ENCODE data around the gene TUBA8.
"Not testable (repeated sequence)": the region's sequence is repeated elsewhere in the genome, so short reads cannot be mapped to it uniquely, and the experiment has no call there.

Gene TUBA8

GRCh38 chr22:18136563-18137320 is 26.1 kb downstream of the TUBA8 start:
- no peak for DNase-seq

GRCh38 chr22:18141004-18141403 is 30.4 kb downstream of the TUBA8 start:
- not testable (repeated sequence) for DNase-seq

GRCh38 chr22:18144105-18144504 is 33.5 kb downstream of the TUBA8 start:
- DNase-seq, result no peak

GRCh38 chr22:18145676-18146388 is 35.2 kb downstream of the TUBA8 start:
- DNase-seq, result no peak

GRCh38 chr22:18146389-18146753 is 35.8 kb downstream of the TUBA8 start:
- DNase-seq, result no peak

- no peak for DNase-seq
Measured at GRCh38 chr22:18147791-18148190, 37.2 kb downstream of the TUBA8 start.

GRCh38 chr22:18148293-18148965 is 37.8 kb downstream of the TUBA8 start:
- DNase-seq, result no peak

- DNase-seq, result peak; percentile 29
Measured at GRCh38 chr22:18152519-18152918, 41.9 kb downstream of the TUBA8 start.

- no peak for DNase-seq
Measured at GRCh38 chr22:18154821-18155390, 44.3 kb downstream of the TUBA8 start.

- DNase-seq, result not testable (repeated sequence)
Measured at GRCh38 chr22:18155546-18155945, 44.9 kb downstream of the TUBA8 start.

GRCh38 chr22:18156878-18157713 is 46.5 kb downstream of the TUBA8 start:
- no peak for DNase-seq

GRCh38 chr22:18157714-18158028 is 47.1 kb downstream of the TUBA8 start:
- DNase-seq, result no peak

- not testable (repeated sequence) for DNase-seq
Measured at GRCh38 chr22:18160641-18161040, 50.0 kb downstream of the TUBA8 start.

- not testable (repeated sequence) for DNase-seq
Measured at GRCh38 chr22:18163843-18164242, 53.2 kb downstream of the TUBA8 start.

- not testable (repeated sequence) for DNase-seq
Measured at GRCh38 chr22:18164584-18164983, 54.0 kb downstream of the TUBA8 start.

- not testable (repeated sequence) for DNase-seq
Measured at GRCh38 chr22:18165356-18165755, 54.7 kb downstream of the TUBA8 start.

- DNase-seq, result not testable (repeated sequence)
Measured at GRCh38 chr22:18170284-18170683, 59.7 kb downstream of the TUBA8 start.

- DNase-seq, result not testable (repeated sequence)
Measured at GRCh38 chr22:18172203-18172602, 61.6 kb downstream of the TUBA8 start.

GRCh38 chr22:18172776-18173175 is 62.2 kb downstream of the TUBA8 start:
- not testable (repeated sequence) for DNase-seq

GRCh38 chr22:18173441-18173840 is 62.8 kb downstream of the TUBA8 start:
- DNase-seq, result not testable (repeated sequence)
